ENCODE measurements around the gene LRRC4C.
A peak's percentile ranks its signal among the peaks of the same experiment; 100 is the strongest.

Gene LRRC4C

GRCh38 chr11:40445391-40445790 is 1014.1 kb downstream of the LRRC4C start:
- DNase-seq (ENCODE audit: low read depth), result no peak

GRCh38 chr11:40444151-40444550 is 1015.3 kb downstream of the LRRC4C start:
- DNase-seq (ENCODE audit: low read depth), result no peak

GRCh38 chr11:40435344-40435743 is 1024.1 kb downstream of the LRRC4C start:
- DNase-seq (ENCODE audit: low read depth), result no peak

GRCh38 chr11:40434926-40435325 is 1024.5 kb downstream of the LRRC4C start:
- DNase-seq (ENCODE audit: low read depth), result no peak

- no peak for DNase-seq (ENCODE audit: low read depth)
Measured at GRCh38 chr11:40432358-40432757, 1027.1 kb downstream of the LRRC4C start.

- no peak for DNase-seq (ENCODE audit: low read depth)
Measured at GRCh38 chr11:40425168-40425567, 1034.3 kb downstream of the LRRC4C start.

GRCh38 chr11:40421208-40421981 is 1038.1 kb downstream of the LRRC4C start:
- no peak for DNase-seq (ENCODE audit: low read depth)

- peak; percentile 7 for DNase-seq (ENCODE audit: low read depth)
Measured at GRCh38 chr11:40417627-40418026, 1041.8 kb downstream of the LRRC4C start.

DNA sequence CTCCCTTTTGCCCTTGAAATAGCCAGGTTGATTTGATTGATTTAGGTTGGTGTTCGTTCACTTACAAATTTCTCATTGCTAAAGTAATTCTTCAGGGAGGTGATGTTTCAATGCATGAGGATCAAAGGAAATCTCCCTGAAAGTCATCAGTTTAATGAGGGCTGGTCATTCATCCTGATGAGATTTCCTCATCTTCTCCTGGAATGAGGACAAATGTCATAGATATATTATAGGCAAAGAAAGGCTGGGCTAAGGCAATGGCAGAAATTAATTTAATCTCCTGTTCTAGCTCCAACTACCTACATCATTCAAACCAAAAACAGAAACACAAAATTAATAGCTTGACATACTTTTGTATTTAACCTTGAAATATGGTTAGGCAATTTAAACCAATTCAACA is 1052.1 kb downstream of the LRRC4C start:
- DNase-seq (ENCODE audit: low read depth), result no peak

DNA sequence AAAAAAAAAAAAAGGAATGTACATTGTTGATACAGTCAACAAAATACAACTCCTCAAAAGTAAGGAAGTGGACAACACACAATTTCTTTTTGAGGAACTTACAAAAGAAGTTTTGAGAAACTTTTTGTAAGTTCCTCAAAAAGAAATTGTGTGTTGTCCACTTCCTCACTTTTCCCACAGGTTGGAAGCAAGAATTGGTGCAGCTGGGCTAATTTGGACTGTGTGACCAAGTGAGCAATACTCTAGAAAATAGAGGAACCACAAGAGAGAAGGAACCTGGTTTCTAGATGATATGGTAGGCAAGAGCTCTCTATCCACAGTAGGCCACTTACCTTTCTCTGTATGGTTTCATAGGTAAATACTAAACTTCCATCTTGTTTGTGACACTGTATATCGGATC is 1053.8 kb downstream of the LRRC4C start:
- no peak for DNase-seq (ENCODE audit: low read depth)

DNA sequence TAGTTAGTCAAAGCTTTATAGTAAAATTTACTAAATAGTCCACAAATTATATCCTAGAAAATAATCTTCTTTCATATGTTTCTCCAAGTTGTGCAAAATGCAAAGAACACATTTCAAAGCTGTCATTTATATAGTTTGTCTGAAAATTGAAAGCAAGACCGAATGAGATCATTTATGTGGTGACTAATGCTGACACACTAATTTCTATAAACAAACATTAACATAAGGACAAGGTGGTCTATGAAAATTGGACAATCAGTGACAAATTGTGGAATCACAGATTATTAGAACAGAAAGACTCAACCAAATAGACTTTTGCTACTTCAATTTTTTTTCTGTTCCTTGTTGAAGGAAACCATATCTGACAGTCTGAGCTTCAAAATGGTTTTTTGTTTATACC is 1056.1 kb downstream of the LRRC4C start:
- peak; percentile 11 for DNase-seq (ENCODE audit: low read depth)

DNA sequence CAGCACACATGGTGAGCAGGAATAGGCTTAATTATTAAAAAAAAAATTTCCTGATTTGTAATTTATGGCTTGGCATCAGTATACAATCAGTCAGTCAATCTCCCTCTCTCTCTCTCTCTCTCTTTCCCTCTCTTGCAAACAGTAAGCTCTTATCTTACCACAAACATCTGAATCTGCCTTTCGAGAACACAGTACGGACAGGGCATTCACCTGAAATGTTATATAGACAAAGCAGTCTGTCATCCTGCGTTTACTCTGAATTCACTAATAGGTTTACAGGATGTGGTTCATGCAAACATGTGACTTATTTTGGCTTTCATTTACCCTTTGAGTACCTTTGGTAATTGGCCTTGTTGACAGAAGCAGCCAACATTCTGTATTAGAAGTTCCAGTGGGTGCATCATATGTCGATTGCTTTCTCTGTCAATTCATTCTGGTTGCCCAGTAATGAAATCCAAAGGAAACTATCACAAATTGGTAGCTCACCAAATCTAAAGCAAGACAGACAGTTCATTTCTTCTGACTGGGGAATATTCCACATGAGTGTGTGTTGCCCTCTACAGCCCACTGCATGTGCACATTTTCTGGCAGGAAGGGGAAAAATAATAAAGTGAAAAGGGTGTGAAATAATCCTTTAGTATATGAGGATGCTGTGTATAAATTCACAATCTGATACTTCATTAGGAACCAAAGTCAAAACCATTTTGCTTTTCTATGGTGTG is 1058.2 kb downstream of the LRRC4C start:
- no peak for DNase-seq (ENCODE audit: low read depth)

DNA sequence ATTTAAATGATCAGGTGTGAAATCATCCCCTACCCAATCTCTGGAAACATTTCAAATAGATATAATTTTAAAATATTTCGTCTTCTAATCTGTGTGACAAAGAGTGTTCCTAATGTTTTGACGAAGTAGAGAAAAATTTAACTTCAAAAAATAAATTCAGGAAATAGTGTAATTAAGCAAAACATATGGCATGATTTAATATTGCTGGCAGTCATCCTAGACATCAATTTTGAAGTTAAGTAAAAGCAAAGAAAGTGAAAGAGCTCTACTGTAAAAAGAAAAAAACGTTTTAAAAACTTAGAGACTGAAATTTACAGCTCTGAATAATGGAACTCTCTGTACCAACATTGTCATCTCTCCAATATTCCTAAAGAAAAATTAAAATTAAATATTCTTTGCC is 1062.3 kb downstream of the LRRC4C start:
- DNase-seq (ENCODE audit: low read depth), result no peak

- no peak for DNase-seq (ENCODE audit: low read depth)
Measured at GRCh38 chr11:40393511-40393910, 1065.9 kb downstream of the LRRC4C start.

GRCh38 chr11:40391679-40392078 is 1067.8 kb downstream of the LRRC4C start:
- DNase-seq (ENCODE audit: low read depth), result no peak

DNA sequence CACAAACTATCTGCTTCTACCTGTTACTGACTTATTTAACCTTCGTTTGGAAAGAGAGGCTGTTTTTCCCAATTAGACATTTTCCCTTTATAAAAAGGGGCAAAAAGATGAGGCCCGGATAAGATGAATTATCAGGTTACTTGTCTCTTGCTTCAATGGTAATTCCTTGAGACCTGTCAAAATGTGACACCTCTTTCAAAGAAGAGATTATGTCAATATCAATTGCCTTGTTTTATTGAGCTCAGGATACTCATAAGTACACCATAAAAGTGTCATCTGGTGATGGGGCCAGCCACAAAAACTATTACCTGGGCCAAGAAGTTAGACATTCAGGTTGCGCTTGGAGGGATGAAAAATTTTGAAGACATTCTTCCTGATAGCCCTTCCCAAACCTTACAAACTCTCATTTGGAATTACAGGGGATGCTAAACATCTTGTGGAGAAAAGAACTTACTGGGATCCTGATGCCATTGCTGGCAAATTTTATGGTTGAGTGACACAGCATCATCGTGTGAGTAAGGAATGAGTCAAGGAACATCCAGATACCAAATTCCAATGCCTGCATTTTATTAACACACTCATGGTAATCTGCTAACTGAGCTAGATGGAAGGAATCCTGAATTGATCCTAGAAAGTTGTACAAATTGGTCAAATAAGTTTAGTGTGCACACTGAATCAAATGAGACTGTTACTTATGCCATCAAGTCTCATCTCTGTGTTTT is 1071.2 kb downstream of the LRRC4C start:
- DNase-seq (ENCODE audit: low read depth), result peak; percentile 41

GRCh38 chr11:40387240-40387980 is 1072.0 kb downstream of the LRRC4C start:
- no peak for DNase-seq (ENCODE audit: low read depth)

- peak; percentile 66 for DNase-seq (ENCODE audit: low read depth)
Measured at GRCh38 chr11:40384991-40385390, 1074.5 kb downstream of the LRRC4C start.

DNA sequence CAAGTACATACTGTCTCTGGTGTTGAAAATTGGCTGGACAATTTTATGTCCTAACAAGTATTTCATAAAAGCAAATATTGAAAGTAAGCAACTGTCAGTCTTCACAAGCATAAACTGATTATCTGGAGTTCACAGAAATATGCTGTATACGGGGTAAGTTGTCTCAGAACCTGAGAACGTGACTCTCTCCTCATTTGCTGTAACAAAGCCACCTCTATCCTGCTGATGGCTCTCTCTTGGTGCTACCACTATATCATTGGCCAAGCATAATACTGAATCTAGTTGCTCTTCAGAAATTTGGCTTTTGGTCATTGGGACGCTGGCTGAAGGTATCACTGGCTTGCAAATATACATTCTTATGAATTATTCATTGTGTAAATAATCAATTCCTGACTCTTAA is 1078.0 kb downstream of the LRRC4C start:
- no peak for DNase-seq (ENCODE audit: low read depth)

- DNase-seq (ENCODE audit: low read depth), result no peak
Measured at GRCh38 chr11:40380835-40381234, 1078.6 kb downstream of the LRRC4C start.

DNA sequence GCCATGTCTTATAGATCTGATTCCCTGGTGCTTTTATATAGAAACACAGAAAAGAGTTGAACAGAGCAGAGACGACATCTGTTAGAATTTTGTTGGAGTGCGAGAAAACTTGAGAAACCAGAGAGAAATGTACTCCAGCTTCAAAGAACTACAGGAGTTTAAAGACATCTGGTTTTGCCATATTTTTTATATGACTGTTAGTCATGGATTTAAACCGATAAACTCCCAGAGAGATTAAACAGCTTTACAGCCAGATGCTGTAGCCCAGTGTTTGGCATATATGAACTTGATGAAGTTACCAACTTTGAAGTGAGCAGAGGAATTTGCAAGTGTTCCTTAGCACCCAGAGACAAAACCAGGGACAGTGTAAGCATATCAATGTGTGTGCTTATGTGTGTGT is 1083.1 kb downstream of the LRRC4C start:
- DNase-seq (ENCODE audit: low read depth), result no peak

All from iris pigment epithelial cell (primary cell).